Measurements from ENCODE around the gene CHST13. TPM values are rescaled to one million over a fixed set of nuclear protein-coding genes. Genes with fewer than 3 reads are reported as not detected.

Gene CHST13
- polyA plus RNA-seq, 3 donors from 2014 or later: 0.67 TPM; not detected in 2

DNA sequence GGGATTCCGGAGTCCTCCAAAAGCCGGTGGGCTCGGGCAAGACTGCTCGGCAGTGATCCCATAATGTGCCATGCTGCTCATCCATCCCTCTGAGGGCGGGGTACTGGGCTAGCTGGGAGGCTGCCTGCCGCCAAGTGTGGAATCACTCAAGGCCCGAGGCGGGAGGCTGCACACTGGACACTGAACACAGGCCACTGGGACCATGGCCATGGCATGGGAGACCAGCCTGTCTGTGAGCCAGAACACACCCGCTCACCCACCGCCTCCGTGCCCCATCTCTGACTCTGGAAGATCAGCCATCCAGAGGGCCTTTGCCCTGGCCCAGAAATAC lies 33.4 kb downstream of the CHST13 start:
- peaks cover 0 to 3% (median 0%) of the 10 kb centered on the region in 3 donors for H3K27me3 Mint-ChIP-seq (ENCODE audit: low read depth in 3 of 3)
- no peak overlapping the region for H3K27ac Mint-ChIP-seq
- no peak overlapping the region for H3K4me3 Mint-ChIP-seq
- H3K36me3 Mint-ChIP-seq: peaks cover 0 to 4% (median 0%) of the 10 kb centered on the region in 3 donors
- peaks cover 0 to 4% (median 0%) of the 10 kb centered on the region in 6 donors for H3K9me3 Mint-ChIP-seq
- no peak for DNase-seq
- H3K4me1 Mint-ChIP-seq: no peaks in the 10 kb centered on the region

DNA sequence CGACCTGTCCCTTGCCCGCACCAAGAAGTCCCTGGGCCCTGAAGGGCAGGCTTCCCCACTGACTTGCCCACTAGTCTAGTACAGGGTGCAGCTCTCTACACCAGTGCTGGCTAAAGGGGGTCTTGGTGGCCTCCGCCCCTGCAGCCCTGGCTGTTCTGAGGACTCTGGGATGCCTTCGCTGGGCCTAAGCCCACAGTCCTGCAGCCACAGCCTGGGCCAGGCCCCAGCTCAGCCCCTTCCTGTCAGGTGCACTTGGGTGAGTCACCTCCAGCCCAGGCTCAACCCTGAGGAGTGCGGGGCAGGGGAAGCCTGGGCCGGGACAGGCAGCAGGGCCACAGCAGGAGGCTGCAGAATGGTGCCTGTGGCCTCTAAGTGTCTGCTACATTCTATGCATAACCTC lies 33.8 kb downstream of the CHST13 start:
- H3K27ac Mint-ChIP-seq: no peak overlapping the region
- DNase-seq: no peak
- no peaks in the 10 kb centered on the region for H3K4me1 Mint-ChIP-seq
- H3K36me3 Mint-ChIP-seq: peaks cover 0 to 4% (median 0%) of the 10 kb centered on the region in 3 donors
- peaks cover 0 to 3% (median 2%) of the 10 kb centered on the region in 3 donors for H3K27me3 Mint-ChIP-seq (ENCODE audit: low read depth in 3 of 3)
- peaks cover 0 to 4% (median 0%) of the 10 kb centered on the region in 6 donors for H3K9me3 Mint-ChIP-seq
- no peak overlapping the region for H3K4me3 Mint-ChIP-seq

DNA sequence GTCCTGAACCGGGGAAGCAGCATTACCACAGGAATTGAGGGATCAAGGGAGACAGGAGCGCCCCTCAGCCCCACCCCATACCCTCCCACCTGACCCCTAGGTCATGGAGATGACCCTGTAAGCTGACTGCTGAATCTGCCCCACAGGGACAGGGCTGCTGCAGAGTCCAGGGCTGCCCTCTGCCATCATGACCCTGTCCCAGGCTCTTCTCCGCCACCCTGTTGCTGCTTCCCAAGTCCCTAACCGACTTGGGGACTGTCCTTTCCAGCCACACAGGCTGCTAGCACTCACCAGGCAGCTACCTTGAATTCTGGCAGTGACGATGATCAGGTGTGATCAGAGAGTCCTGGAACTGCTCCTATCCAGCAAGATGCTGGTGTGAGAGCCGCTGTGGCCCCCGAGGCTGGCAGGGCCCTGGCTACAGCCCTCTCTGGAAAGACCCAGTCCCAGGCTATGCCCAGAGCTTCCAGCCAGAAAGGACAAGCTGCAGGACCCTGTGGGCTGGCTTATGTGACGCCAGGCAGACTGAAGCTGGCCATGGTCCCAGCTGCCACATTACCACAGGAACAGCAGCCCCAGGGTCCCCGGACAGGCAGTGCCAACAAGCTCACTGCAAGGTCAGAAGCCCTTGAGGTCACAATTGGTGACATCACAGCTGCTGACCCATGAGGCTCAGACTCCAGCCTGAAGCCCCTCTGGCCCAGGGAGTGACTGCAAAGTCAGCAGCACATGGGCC lies 34.5 kb downstream of the CHST13 start, which contains the start of gene C3orf22:
Gene C3orf22 (minus strand): TSS at position 597 of the 736 bp plus-strand sequence. CDS start 5,542 bp downstream, outside the sequence.
- Mint-ChIP-seq H3K27me3 (ENCODE audit: low read depth in 3 of 3) (peaks cover 0 to 4% (median 3%) of the 10 kb centered on the region in 3 donors), H3K27ac (no peak within 1 kb of the TSS), H3K9me3 (peaks cover 0 to 6% (median 0%) of the 10 kb centered on the region in 6 donors), H3K4me3 (no peak within 1 kb of the TSS), H3K4me1 (no peaks in the 10 kb centered on the region), H3K36me3 (peaks cover 0 to 4% (median 0%) of the 10 kb centered on the region in 3 donors)
- DNase-seq: no peak

DNA sequence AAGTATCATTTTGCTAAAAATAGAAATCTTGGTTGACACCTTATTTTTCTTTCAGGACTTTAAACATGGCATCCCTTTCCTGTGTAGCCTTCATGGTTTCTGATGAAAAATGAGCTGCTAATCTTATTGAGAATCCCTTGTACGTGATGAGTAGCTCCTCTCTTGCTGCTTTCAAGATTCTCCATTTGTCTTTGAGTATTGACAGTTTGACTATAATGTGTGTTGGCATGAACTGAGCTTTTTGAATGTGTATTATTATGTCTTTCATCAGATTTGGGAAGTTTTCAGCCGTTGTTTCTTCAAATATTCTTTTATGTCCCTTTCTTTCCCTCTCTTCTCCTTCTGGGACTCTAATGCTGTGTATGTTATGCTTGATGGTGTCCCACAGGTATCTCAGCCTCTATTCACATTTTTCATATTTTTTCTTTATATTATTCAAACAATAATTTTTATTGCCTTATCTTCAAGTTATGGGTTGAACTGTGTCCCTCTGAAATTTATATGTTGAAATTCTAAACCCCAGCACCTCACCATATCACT lies 38.9 kb downstream of the CHST13 start:
- DNase-seq: no peak
- Mint-ChIP-seq H3K4me3 (no peak overlapping the region), H3K9me3 (peaks cover 0 to 6% (median 0%) of the 10 kb centered on the region in 6 donors), H3K36me3 (peaks cover 0 to 4% (median 0%) of the 10 kb centered on the region in 3 donors), H3K27me3 (ENCODE audit: low read depth in 3 of 3) (peaks cover 0 to 6% (median 3%) of the 10 kb centered on the region in 3 donors), H3K27ac (no peak overlapping the region), H3K4me1 (no peaks in the 10 kb centered on the region)

DNA sequence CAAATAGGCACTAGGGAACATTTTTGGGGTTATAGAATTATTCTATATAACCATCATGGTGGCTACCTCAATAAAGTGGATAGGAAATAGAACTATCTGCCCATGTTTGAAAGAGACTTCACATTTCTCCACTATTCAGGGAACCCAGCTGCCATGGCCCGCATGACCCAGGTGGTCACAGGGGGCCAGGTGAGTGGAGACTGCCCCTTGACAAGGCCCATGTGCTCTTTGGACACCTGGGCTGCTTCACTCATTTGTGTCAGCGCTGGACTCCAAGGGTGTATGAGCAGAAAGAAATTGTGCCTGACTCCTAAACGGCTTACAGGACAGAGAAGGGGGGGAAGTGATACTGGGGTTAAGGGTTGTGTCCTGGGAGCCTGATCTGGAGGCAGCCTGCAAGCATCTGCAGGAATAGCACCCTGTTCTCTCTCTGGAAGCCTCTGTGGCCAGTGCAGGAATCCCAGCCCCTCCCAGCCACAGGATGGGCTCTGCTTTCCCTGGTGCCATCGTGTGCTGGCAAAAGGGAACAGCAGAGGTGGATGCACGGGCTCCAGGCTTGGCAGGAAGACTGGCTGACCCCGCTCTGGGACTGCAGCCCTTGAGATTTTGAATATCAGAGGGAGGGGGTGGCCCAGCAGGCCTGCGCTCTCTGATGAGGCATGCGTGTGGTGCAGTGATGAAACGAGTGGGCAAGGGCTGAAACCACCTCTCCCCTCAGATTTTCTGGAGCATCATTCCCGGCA lies 43.9 kb downstream of the CHST13 start:
- Mint-ChIP-seq H3K9me3 (peaks cover 0 to 4% (median 0%) of the 10 kb centered on the region in 6 donors), H3K4me3 (no peak overlapping the region), H3K27me3 (ENCODE audit: low read depth in 3 of 3) (peaks cover 0 to 3% (median 0%) of the 10 kb centered on the region in 3 donors), H3K36me3 (no peaks in the 10 kb centered on the region), H3K4me1 (no peaks in the 10 kb centered on the region), H3K27ac (no peak overlapping the region)
- DNase-seq: no peak

DNA sequence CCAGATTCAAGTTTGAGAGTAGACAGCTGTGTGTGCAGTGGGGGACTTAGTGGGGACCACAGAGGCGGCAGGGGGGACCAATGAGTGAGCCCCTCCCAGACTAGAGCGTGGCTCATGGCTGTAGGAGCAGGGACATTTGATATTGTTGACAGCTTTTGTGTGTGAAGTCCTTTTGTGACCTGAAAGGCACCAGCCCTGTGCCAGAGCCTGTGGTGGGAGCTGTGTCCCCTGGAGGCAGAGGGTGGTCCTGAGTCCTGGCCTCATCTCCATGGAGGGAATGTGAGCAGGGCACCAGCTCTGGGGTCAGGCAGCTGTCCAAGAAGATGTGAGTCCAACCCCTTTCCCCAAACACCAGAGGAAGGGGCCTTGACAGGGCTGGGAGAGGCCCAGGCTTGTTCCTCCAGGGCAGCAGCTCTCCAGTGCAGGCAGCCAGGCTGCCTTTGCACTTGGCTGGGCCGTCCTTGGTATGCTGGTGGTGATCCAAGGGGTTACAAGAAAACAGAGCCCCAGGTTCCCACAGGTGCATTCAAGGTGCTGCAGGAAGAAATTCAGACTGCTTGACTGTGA lies 44.9 kb downstream of the CHST13 start:
- Mint-ChIP-seq H3K27ac (no peak overlapping the region), H3K36me3 (no peaks in the 10 kb centered on the region), H3K4me1 (no peaks in the 10 kb centered on the region), H3K4me3 (no peak overlapping the region), H3K9me3 (no peaks in the 10 kb centered on the region), H3K27me3 (ENCODE audit: low read depth in 3 of 3) (peaks cover 0 to 2% (median 0%) of the 10 kb centered on the region in 3 donors)
- DNase-seq: no peak

DNA sequence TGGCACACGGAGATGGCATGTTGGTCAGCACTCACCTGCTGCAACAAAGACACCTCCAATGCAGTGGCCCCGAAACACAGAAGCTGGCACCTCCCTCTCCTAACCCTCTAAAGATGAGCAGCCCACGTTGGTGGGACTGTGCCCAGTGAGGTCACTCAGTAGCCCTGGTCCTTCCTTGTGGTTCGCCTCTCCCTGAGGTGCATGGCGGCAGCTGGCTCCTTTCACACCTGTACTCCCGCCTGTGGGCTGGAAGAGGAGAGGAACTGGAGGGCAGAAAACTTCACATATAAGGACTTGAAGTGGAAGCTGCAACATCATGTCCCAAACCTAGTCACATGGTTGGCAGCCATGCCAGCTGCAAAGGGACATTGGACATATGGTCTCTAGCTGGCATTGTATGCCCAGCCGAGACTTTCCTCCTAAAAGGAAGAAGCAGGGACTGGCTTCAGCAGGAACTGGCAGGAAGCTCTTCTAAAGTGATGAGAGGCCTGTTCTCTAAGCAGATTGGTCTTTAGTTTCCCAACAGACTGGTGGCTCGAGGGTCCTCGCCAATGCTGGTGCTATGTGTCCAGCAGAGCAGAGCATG lies 45.5 kb downstream of the CHST13 start:
- Mint-ChIP-seq H3K27me3 (ENCODE audit: low read depth in 3 of 3) (peaks cover 0 to 2% (median 0%) of the 10 kb centered on the region in 3 donors), H3K36me3 (no peaks in the 10 kb centered on the region), H3K4me3 (no peak overlapping the region), H3K27ac (no peak overlapping the region), H3K4me1 (no peaks in the 10 kb centered on the region), H3K9me3 (no peaks in the 10 kb centered on the region)
- no peak for DNase-seq

DNA sequence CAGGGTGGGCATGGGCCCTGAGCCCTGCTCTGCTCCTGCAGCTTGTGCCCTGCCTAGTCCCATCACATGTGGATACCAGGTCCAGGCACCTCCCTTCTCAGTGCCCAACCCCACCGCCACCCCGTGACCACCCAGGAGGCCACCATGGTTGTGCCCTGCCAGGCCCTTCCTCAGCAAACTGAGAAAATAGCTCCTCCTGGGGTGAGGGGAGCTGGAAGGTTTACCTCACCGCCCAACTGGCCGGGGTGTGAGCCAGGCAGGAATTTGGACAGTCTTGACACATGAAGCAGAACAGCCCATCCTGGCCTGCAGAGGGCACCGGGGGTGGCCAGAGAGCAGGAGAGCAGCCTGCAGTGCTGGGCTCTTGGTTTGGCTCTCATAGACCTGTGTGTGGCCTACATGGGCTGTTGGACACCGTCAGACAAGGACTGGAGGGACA lies 46.2 kb downstream of the CHST13 start:
- no peak for DNase-seq
- H3K9me3 Mint-ChIP-seq: no peaks in the 10 kb centered on the region
- H3K27me3 Mint-ChIP-seq (ENCODE audit: low read depth in 3 of 3): peaks cover 0 to 2% (median 2%) of the 10 kb centered on the region in 3 donors
- no peak overlapping the region for H3K27ac Mint-ChIP-seq
- H3K4me1 Mint-ChIP-seq: no peaks in the 10 kb centered on the region
- H3K4me3 Mint-ChIP-seq: no peak overlapping the region
- H3K36me3 Mint-ChIP-seq: no peaks in the 10 kb centered on the region

DNA sequence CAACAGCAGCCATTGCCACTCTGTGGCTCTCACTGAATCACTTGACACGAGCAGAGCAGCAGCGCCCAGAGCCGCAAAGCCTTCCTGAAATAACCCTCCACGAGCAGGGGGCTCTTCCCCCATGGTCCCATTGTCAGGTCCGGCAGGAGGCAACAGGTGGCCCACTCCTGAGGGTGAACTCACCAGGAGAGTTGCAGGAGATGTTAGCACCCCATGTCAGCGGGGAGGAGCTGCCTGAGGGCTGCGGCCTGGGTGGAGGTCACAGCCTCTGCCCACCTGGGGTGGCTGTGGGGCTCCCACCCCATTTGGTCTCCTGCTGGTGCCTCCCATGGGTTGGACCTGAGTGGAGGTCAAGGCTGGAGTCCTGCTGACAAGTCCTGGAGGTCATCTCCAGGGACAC lies 47.1 kb downstream of the CHST13 start:
- no peaks in the 10 kb centered on the region for H3K36me3 Mint-ChIP-seq
- DNase-seq: no peak
- no peaks in the 10 kb centered on the region for H3K4me1 Mint-ChIP-seq
- H3K27me3 Mint-ChIP-seq (ENCODE audit: low read depth in 3 of 3): peaks cover 0 to 2% (median 2%) of the 10 kb centered on the region in 3 donors
- H3K9me3 Mint-ChIP-seq: no peaks in the 10 kb centered on the region
- no peak overlapping the region for H3K4me3 Mint-ChIP-seq
- H3K27ac Mint-ChIP-seq: no peak overlapping the region

DNA sequence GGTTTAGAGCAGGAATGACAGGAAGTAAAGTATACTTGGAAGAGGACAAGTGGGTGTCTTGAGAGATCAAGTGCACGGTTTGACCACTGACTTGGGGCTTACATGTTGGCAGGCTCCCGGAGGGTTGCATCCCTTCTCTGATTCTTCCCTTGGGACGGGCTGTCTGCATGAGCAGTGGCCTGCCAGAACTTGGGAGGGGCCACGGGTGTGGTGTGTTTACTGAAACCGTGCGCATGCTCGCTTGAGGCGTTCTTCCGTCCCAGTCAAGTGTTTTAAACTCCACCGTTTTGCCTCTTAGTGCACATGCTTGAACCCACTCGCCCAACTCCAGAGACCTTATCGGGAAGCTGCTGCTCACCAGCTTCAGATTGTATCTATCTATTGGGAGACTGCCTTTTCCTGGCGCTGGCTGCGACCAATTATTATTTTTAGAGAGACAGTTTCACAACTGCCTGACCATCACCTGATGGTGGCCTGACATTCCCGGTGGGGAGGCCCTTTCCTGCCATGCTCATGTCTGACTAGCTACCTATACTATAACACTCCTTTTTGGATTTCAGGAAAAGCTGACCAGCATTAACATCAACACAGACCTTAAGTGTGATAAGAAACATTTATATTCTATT lies 49.6 kb downstream of the CHST13 start:
- H3K9me3 Mint-ChIP-seq: no peaks in the 10 kb centered on the region
- H3K4me3 Mint-ChIP-seq: no peak overlapping the region
- no peaks in the 10 kb centered on the region for H3K4me1 Mint-ChIP-seq
- H3K27ac Mint-ChIP-seq: no peak overlapping the region
- H3K36me3 Mint-ChIP-seq: no peaks in the 10 kb centered on the region
- no peak for DNase-seq
- H3K27me3 Mint-ChIP-seq (ENCODE audit: low read depth in 3 of 3): peaks cover 0 to 2% (median 1%) of the 10 kb centered on the region in 3 donors

DNA sequence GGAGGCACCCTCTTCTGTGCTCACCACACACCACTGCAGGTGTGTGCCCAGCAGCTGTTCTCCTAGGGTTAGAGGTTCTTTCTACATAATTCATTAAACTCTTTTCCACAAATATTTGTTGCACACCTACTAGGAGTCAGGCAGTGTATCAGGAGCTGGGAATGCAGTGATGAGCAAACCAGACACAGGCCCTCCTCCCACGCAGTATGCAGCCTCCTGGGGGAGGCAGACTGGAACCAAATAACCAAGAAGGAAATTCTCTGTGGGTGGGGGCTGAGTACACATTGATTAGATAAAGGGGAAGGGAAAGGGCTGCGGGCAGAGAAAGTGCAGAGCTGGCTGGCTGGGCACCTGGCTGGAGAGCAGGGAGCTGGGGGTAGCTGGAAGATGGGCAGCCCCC lies 53.3 kb downstream of the CHST13 start:
- no peaks in the 10 kb centered on the region for H3K36me3 Mint-ChIP-seq
- H3K4me1 Mint-ChIP-seq: no peaks in the 10 kb centered on the region
- peaks cover 4 to 9% (median 6%) of the 10 kb centered on the region in 3 donors for H3K27me3 Mint-ChIP-seq (ENCODE audit: low read depth in 3 of 3)
- DNase-seq: no peak
- H3K9me3 Mint-ChIP-seq: no peaks in the 10 kb centered on the region
- H3K4me3 Mint-ChIP-seq: no peak overlapping the region
- no peak overlapping the region for H3K27ac Mint-ChIP-seq

DNA sequence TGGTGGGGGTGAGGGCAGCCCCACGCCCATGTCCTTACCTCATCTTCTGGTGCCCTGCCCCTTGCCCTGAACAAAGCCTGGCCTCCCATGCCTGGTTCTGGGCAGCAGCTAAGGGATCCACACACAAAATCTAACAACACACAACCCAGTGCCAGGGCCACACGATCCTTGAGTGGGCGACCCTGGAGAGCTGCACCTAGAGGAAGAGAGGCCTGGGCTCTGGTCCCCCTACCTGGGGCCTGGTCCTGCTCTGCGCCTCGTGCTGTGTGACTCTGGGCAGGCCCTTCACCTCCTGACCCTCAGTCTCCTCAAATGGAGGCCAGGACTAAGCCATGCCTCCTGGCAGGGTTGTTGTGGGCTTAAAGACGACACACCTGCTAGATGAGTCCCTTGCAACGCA lies 54.7 kb downstream of the CHST13 start:
- Mint-ChIP-seq H3K4me1 (no peaks in the 10 kb centered on the region), H3K27ac (no peak overlapping the region), H3K4me3 (no peak overlapping the region), H3K36me3 (no peaks in the 10 kb centered on the region), H3K9me3 (no peaks in the 10 kb centered on the region), H3K27me3 (ENCODE audit: low read depth in 3 of 3) (peaks cover 4 to 9% (median 6%) of the 10 kb centered on the region in 3 donors)
- DNase-seq: no peak

DNA sequence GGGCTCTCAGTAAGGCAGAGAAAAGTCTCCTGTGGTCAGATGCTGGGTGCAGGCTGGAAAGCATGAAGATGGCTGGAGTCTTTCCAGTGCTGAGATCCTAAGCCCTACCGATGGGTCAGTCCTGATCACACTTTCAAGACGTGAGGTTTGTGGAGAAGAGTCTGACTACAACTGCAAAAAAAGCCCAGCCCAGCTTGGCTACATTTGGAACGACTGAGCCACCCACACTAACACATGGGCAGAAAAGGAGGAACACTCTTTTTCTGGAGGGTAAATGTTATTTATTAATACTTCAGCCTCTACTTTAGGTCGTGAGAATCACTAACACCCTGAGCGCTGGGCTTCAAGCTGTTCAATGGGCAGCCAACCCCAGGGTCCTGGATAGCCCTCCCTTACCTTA lies 56.8 kb downstream of the CHST13 start:
- no peaks in the 10 kb centered on the region for H3K9me3 Mint-ChIP-seq
- DNase-seq: no peak
- H3K36me3 Mint-ChIP-seq: no peaks in the 10 kb centered on the region
- no peaks in the 10 kb centered on the region for H3K4me1 Mint-ChIP-seq
- peaks cover 4 to 7% (median 6%) of the 10 kb centered on the region in 3 donors for H3K27me3 Mint-ChIP-seq (ENCODE audit: low read depth in 3 of 3)
- H3K4me3 Mint-ChIP-seq: no peak overlapping the region
- no peak overlapping the region for H3K27ac Mint-ChIP-seq

Data from immature natural killer cell (primary cell).